GM12864 (cell line): ENCODE measurements around the gene L1TD1.
"Not testable (repeated sequence)": the region's sequence is repeated elsewhere in the genome, so short reads cannot be mapped to it uniquely, and the experiment has no call there.

Experiments
- DNase-seq: peaks from one replicate; pipeline ENCODE4 v3.0.0-alpha.2; 2011; ENCODE audit warnings: low read depth
- H3K4me3 ChIP-seq: 2 replicates; pipeline ENCODE4 v1.5.1; 2011; ENCODE audit warnings: mild to moderate bottlenecking, low read depth, low read length, control low read depth
- CTCF ChIP-seq: IDR thresholded peaks from 2 replicates; pipeline ENCODE4 v1.5.1; 2011; ENCODE audit warnings: low read depth, mild to moderate bottlenecking, moderate library complexity, low read length, control low read depth, inconsistent platforms; ENCODE audit errors: missing control alignments

L1TD1 gene

DNA sequence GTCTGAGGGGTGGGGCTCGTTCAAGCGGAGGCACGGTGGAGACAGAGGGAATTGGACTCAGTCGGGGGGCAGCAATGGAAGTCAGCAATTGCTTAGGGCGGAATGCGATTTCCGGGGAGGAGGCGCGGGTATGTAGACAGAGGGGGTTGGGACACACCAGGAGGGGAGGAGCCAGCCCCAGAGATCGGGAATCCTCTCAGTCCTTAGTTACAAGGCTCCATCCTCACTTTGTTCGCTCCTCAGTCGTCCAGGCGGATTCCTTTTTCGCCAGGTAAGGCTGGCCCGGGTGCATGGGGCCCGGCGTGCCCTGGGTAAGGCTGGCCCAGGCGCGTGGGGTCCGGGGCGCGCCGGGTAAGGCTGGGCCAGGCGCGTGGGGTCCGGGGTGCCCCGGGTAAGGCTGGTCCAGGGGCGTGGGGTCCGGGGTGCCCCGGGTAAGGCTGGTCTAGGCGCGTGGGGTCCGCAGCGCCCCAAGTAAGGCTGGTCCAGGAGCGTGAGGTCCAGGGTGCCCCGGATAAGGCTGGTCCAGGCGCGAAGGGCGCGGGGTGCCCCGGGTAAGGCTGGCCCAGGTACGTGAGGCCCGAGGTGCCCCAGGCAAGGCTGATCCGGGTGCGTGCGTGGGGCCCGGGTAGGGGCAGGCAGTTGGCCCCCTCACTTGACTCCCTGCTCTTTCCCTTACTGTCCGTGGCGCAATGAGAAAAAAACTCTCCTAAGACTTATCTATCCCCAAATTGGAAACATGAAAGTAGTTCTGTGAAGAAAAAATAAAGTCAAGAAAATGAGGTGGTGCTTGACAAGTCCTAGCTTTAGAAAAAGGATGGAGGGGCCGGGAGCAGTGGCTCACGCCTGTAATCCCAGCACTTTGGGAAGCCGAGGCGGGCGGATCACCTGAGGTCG lies at the start of gene L1TD1:
Gene L1TD1 (plus strand): TSS at position 199 of the 894 bp plus-strand sequence. CDS start 11,780 bp downstream, outside the sequence.
- no peak for DNase-seq
- no peak for TF ChIP-seq CTCF
- no peak within 1 kb of the TSS for H3K4me3 ChIP-seq

GRCh38 chr1:62159940-62160348 lies 34.7 kb upstream of the L1TD1 start:
- no peak overlapping the region for H3K4me3 ChIP-seq
- no peak for DNase-seq
- no peak for TF ChIP-seq CTCF

GRCh38 chr1:62161711-62162110 lies 32.9 kb upstream of the L1TD1 start:
- no peak for DNase-seq
- no peak overlapping the region for H3K4me3 ChIP-seq
- no peak for TF ChIP-seq CTCF

DNA sequence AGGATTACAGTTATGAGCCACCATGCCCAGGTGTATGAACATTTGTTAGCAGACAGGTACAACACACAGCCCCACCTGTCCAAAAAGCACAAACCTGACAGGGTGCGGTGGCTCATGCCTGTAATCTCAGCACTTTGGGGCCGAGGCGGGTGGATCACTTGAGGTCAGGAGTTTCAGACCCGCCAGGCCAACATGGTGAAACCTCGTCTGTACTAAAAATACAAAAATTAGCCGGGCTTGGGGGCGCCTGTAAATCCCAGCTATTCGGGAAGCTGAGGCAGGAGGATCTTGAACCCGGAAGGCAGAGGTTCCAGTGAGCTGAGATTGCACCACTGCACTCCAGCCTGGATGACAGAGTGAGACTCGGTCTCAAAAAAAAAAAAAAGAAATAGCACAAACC lies 24.3 kb upstream of the L1TD1 start:
- DNase-seq, H3K4me3 ChIP-seq: not testable (repeated sequence)

GRCh38 chr1:62175568-62176179 lies 19.0 kb upstream of the L1TD1 start:
- DNase-seq, result no peak
- peak; percentile 62 for TF ChIP-seq CTCF
- H3K4me3 ChIP-seq, result no peak overlapping the region

DNA sequence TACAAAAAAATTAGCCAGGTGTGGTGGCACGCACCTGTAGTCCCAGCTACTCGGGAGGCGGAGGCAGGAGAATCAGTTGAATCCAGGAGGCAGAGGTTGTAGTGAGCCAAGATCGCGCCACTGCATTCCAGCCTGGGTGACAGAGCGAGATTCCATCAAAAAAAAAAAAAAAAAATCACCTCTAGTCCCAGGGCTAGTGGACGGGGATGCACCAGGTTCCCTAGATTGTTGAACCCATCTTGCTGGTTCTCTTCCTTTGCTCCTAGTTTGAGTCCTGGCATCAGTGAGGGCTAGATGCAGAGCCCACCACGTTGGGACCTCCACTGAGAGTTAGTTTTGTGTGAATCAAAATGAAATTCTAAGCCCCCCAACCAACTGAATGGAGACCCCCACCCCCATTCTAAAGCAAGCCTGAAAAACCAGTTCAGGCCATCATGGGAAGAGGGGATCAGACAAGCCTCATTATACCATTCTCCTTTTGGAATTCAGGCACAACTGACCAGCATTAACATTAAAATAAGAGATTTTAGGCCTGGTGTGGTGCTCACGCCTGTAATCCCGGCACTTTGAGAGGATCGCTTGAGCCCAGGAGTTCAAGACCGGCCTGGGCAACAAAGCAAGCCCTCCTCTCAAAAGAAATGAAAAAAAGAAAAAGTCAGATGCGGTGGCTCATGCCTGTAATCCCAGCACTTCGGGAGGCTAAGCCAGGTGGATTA lies 17.9 kb upstream of the L1TD1 start:
- DNase-seq, result no peak
- no peak for TF ChIP-seq CTCF

GRCh38 chr1:62177621-62178020 lies 17.0 kb upstream of the L1TD1 start:
- TF ChIP-seq CTCF, result no peak
- DNase-seq, result no peak
- no peak overlapping the region for H3K4me3 ChIP-seq

More for the DNA sequence above, 17.9 kb upstream of the L1TD1 start:
- H3K4me3 ChIP-seq, result no peak overlapping the region
